Peyer's patch (tissue), 4 donors: ENCODE measurements around the gene SLC35G4. TPM values are rescaled to one million over a fixed set of nuclear protein-coding genes. Genes with fewer than 3 reads are reported as not detected.
"Not testable (repeated sequence)": the region's sequence is repeated elsewhere in the genome, so short reads cannot be mapped to it uniquely, and the experiment has no call there.

ENCODE experiments used
- DNase-seq, 3 donors: peaks; one replicate each; pipeline ENCODE4 v3.0.0-alpha.2; 2017 to 2019
- H3K27ac ChIP-seq, 4 donors: fragments of 200-600 bp; sonication (generic); one replicate each; pipeline ENCODE4 v1.5.1; 2016 to 2019
- H3K27me3 ChIP-seq, 2 donors: fragments of 200-600 bp; sonication (generic); one replicate each; pipeline ENCODE4 v1.5.1; 2019
- H3K36me3 ChIP-seq, 3 donors: fragments of 200-600 bp; sonication (generic); one replicate each; pipeline ENCODE4 v1.5.1; 2016 to 2019
- H3K4me1 ChIP-seq, 4 donors: fragments of 200-600 bp; sonication (generic); one replicate each; pipeline ENCODE4 v1.5.1; 2016 to 2019
- H3K4me3 ChIP-seq, 4 donors: fragments of 200-600 bp; sonication (generic); 1 replicate in 3 of 4; 2 replicates in 1 of 4; pipeline ENCODE4 v1.5.1; 2016 to 2019; ENCODE audit warnings: mild to moderate bottlenecking in 1 of 4
- H3K9me3 ChIP-seq, 4 donors: fragments of 200-600 bp; sonication (generic); one replicate each; pipeline ENCODE4 v1.5.1; 2016 to 2019; ENCODE audit warnings: mild to moderate bottlenecking in 1 of 4
- POLR2A ChIP-seq, 2 donors: fragments of 450-650 bp; IDR thresholded peaks; one replicate each; pipeline ENCODE4 v1.5.1; 2017; ENCODE audit warnings: antibody characterized with exemption in 2 of 2, mild to moderate bottlenecking in 2 of 2, moderate library complexity in 2 of 2
- total RNA-seq, 4 donors: library from RNA; depleted of rRNA; stranded (reverse); fragments of >200 nt; gene quantifications; one replicate each; pipeline ENCODE4 v1.1.0, GENCODE V29; 2016
- TF ChIP-seq, protein P1 (sequence below), 6 experiments: fragments of 450-650 bp in 4 of 6; fragments of 200-600 bp in 2 of 6; sonication (generic) in 1 of 6; IDR thresholded peaks; one replicate each; pipeline ENCODE4 v1.5.1; 2017 to 2019; ENCODE audit warnings: antibody characterized with exemption in 6 of 6, mild to moderate bottlenecking in 3 of 6, moderate library complexity in 1 of 6

Gene SLC35G4
- total RNA-seq, 4 donors from 2014 or later: not detected

DNA sequence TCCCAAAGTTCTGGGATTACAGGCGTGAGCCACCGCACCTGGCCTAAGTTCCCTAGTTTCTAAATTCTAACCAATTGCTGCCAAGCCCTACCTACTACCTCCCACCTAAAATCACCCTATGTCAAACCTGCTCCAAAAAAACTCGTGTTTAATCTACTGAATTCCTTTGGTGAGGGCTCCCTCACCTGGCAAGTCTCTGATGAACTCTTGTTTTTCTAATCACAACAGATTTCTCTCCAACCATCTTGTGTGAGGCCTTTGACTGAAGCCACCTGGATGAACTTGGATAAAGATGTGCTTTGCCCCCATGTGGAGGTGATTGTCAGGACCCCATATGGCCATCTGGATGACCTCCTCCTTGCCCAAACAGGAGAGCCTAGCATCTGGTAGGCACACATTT, 17.4 kb upstream of the SLC35G4 start:
- no peaks in the 10 kb centered on the region for H3K4me1 ChIP-seq
- no peak overlapping the region for H3K27ac ChIP-seq
- TF ChIP-seq, protein P1, sequence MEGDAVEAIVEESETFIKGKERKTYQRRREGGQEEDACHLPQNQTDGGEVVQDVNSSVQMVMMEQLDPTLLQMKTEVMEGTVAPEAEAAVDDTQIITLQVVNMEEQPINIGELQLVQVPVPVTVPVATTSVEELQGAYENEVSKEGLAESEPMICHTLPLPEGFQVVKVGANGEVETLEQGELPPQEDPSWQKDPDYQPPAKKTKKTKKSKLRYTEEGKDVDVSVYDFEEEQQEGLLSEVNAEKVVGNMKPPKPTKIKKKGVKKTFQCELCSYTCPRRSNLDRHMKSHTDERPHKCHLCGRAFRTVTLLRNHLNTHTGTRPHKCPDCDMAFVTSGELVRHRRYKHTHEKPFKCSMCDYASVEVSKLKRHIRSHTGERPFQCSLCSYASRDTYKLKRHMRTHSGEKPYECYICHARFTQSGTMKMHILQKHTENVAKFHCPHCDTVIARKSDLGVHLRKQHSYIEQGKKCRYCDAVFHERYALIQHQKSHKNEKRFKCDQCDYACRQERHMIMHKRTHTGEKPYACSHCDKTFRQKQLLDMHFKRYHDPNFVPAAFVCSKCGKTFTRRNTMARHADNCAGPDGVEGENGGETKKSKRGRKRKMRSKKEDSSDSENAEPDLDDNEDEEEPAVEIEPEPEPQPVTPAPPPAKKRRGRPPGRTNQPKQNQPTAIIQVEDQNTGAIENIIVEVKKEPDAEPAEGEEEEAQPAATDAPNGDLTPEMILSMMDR (IDR thresholded peaks at IDR 0.05): no peak
- TF ChIP-seq POLR2A (IDR thresholded peaks at IDR 0.05): no peak
- H3K36me3 ChIP-seq: no peaks in the 10 kb centered on the region
- no peak overlapping the region for H3K4me3 ChIP-seq
- no peaks in the 10 kb centered on the region for H3K27me3 ChIP-seq
- H3K9me3 ChIP-seq: no peaks in the 10 kb centered on the region
- no peak for DNase-seq

DNA sequence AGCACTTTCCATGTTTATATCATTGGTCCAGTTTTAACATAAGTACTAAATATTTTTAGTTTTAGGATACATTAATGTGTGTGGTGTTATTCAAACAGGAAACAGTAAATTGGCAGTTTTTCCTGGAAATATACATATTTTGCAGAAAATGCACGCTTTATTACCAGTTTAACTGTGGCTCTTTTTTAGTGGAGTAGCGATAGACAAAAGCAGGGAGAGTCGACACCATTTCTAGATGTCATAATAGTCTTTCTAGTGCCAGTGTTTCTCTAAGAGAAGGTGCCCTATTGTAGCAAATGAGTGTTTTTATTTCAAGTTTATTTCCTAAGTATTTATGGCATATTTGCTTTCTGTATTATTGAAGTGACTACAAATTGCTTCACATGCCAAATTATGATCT, 9.1 kb upstream of the SLC35G4 start:
- H3K36me3 ChIP-seq: no peaks in the 10 kb centered on the region
- H3K27me3 ChIP-seq: no peaks in the 10 kb centered on the region
- TF ChIP-seq, protein P1 (IDR thresholded peaks at IDR 0.05): no peak
- no peak for TF ChIP-seq POLR2A (IDR thresholded peaks at IDR 0.05)
- no peaks in the 10 kb centered on the region for H3K4me1 ChIP-seq
- H3K9me3 ChIP-seq: no peaks in the 10 kb centered on the region
- H3K27ac ChIP-seq: no peak overlapping the region
- no peak overlapping the region for H3K4me3 ChIP-seq
- no peak for DNase-seq

- no peak overlapping the region for H3K4me3 ChIP-seq
- no peaks in the 10 kb centered on the region for H3K9me3 ChIP-seq
- H3K4me1 ChIP-seq: no peaks in the 10 kb centered on the region
- DNase-seq: no peak
- no peak overlapping the region for H3K27ac ChIP-seq
- TF ChIP-seq, protein P1 (IDR thresholded peaks at IDR 0.05): no peak
- no peak for TF ChIP-seq POLR2A (IDR thresholded peaks at IDR 0.05)
- no peaks in the 10 kb centered on the region for H3K36me3 ChIP-seq
- H3K27me3 ChIP-seq: no peaks in the 10 kb centered on the region
Measured at GRCh38 chr18:11607906-11608305, 1.5 kb upstream of the SLC35G4 start.

GRCh38 chr18:11608618-11609017, 778 bp upstream of the SLC35G4 start:
- H3K27ac ChIP-seq, H3K9me3 ChIP-seq, H3K27me3 ChIP-seq, DNase-seq, H3K4me1 ChIP-seq, H3K4me3 ChIP-seq, H3K36me3 ChIP-seq: not testable (repeated sequence)

- H3K27ac ChIP-seq, H3K36me3 ChIP-seq, H3K27me3 ChIP-seq, DNase-seq, H3K4me3 ChIP-seq, H3K9me3 ChIP-seq, H3K4me1 ChIP-seq: not testable (repeated sequence)
Measured at GRCh38 chr18:11613073-11613472, 3.7 kb downstream of the SLC35G4 start.

DNA sequence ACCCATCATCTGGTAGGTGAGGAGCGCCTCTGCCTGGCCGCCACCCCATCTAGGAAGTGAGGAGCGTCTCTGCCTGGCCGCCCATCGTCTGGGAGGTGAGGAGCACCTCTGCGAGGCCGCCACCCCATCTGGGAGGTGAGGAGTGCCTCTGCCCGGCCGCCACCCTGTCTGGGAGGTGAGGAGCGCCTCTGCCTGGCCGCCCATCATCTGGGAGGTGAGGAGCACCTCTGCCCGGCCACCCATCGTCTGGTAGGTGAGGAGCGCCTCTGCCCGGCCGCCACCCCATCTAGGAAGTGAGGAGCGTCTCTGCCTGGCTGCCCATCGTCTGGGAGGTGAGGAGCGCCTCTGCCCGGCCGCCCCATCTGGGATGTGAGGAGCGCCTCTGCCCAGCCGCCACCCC, 4.2 kb downstream of the SLC35G4 start:
- not testable (repeated sequence) for H3K27ac ChIP-seq, H3K9me3 ChIP-seq, H3K36me3 ChIP-seq, DNase-seq, H3K4me3 ChIP-seq, H3K4me1 ChIP-seq, H3K27me3 ChIP-seq

DNA sequence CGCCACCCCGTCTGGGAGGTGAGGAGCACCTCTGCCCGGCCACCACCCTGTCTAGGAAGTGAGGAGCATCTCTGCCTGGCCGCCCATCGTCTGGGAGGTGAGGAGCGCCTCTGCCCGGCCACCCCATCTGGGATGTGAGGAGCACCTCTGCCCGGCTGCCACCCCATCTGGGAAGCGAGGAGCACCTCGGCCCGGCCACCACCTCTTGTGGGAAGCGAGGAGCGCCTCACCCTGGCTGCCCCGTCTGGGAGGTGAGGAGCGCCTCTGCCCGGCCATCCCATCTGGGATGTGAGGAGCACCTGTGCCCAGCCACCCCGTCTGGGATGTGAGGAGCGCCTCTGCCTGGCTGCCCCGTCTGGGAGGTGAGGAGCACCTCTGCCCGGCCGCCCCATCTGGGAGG, 4.6 kb downstream of the SLC35G4 start:
- DNase-seq, H3K9me3 ChIP-seq: not testable (repeated sequence)

GRCh38 chr18:11614981-11615380, 5.6 kb downstream of the SLC35G4 start:
- DNase-seq, H3K9me3 ChIP-seq, H3K4me1 ChIP-seq, H3K36me3 ChIP-seq, H3K4me3 ChIP-seq, H3K27me3 ChIP-seq, H3K27ac ChIP-seq: not testable (repeated sequence)

More for the DNA sequence above, 4.6 kb downstream of the SLC35G4 start:
- not testable (repeated sequence) for H3K27me3 ChIP-seq, H3K27ac ChIP-seq, H3K4me1 ChIP-seq, H3K4me3 ChIP-seq, H3K36me3 ChIP-seq

GRCh38 chr18:11647310-11647709, 37.9 kb downstream of the SLC35G4 start:
- H3K36me3 ChIP-seq, DNase-seq, H3K4me1 ChIP-seq, H3K4me3 ChIP-seq, H3K27me3 ChIP-seq, H3K9me3 ChIP-seq, H3K27ac ChIP-seq: not testable (repeated sequence)

- H3K27me3 ChIP-seq, DNase-seq: not testable (repeated sequence)
Measured at GRCh38 chr18:11647804-11648203, 38.4 kb downstream of the SLC35G4 start.

More at GRCh38 chr18:11647804-11648203, 38.4 kb downstream of the SLC35G4 start:
- not testable (repeated sequence) for H3K27ac ChIP-seq, H3K9me3 ChIP-seq, H3K36me3 ChIP-seq, H3K4me1 ChIP-seq, H3K4me3 ChIP-seq
